K562 (cell line): ENCODE measurements around the gene ZFTA.

Experiments used
- E2F1 ChIP-seq: sonication (generic); formaldehyde crosslinking; IDR thresholded peaks from 2 replicates; pipeline ENCODE4 v1.8.1; 2023; ENCODE audit warnings: mild to moderate bottlenecking, missing genetic modification reagents, moderate library complexity
- ID3 ChIP-seq, 2 experiments: fragments of 250-450 bp in 1 of 2; fragments of 450-650 bp in 1 of 2; sonication (Bioruptor Pico) in 1 of 2; IDR thresholded peaks; 2 replicates each; pipeline versions ENCODE4 v1.6.1 to v1.8.0; 2016 to 2021; ENCODE audit warnings: mild to moderate bottlenecking in 2 of 2, moderate library complexity in 2 of 2, missing compliant biosample characterization in 1 of 2, missing genetic modification characterization in 1 of 2
- IRF9 ChIP-seq: fragments of 450-650 bp; IDR thresholded peaks from 2 replicates; pipeline ENCODE4 v1.6.1; 2016; ENCODE audit warnings: missing biosample characterization, missing genetic modification characterization
- NBN ChIP-seq: fragments of 450-650 bp; IDR thresholded peaks from 2 replicates; pipeline ENCODE4 v1.6.1; 2016; ENCODE audit warnings: low read depth, mild to moderate bottlenecking
- RBFOX2 ChIP-seq: fragments of 200-400 bp; formaldehyde crosslinking; IDR thresholded peaks from 2 replicates; pipeline ENCODE4 v1.6.1; 2017; ENCODE audit warnings: low read depth, mild to moderate bottlenecking, low read length, moderate library complexity
- SRF ChIP-seq, 2 experiments: fragments of 250-450, 450-650 bp in 1 of 2; sonication (Bioruptor Pico) in 1 of 2; sonication (generic) in 1 of 2; formaldehyde crosslinking; IDR thresholded peaks; 2 replicates each; pipeline versions ENCODE4 v1.5.0 to v1.5.1; 2020 to 2022; ENCODE audit warnings: mild to moderate bottlenecking in 1 of 2, missing genetic modification reagents in 1 of 2
- STAT5B ChIP-seq: fragments of 250-450 bp; sonication (Bioruptor Pico); IDR thresholded peaks from 2 replicates; pipeline ENCODE4 v1.8.0; 2021; ENCODE audit warnings: mild to moderate bottlenecking, inconsistent platforms
- TOE1 ChIP-seq, 2 experiments: fragments of 450-650 bp in 1 of 2; sonication (generic) in 1 of 2; formaldehyde crosslinking in 1 of 2; IDR thresholded peaks; 2 replicates each; pipeline versions ENCODE4 v1.7.1 to v1.8.0; 2016 to 2022; ENCODE audit warnings: borderline replicate concordance in 2 of 2, mild to moderate bottlenecking in 2 of 2, antibody characterized with exemption in 1 of 2, inconsistent platforms in 1 of 2, low read depth in 1 of 2, missing genetic modification reagents in 1 of 2, moderate library complexity in 1 of 2
- TF ChIP-seq, protein P1 (sequence below), 3 experiments: IDR thresholded peaks in 2 of 3; conservative IDR thresholded peaks in 1 of 3; 2 replicates each; pipeline ENCODE4 v1.5.1; 2011 to 2012; ENCODE audit warnings: low read length in 3 of 3, mild to moderate bottlenecking in 3 of 3, control low read depth in 2 of 3, improper control_type of control experiment in 1 of 3, inconsistent platforms in 1 of 3, low read depth in 1 of 3, mixed read lengths in 1 of 3, moderate library complexity in 1 of 3; ENCODE audit not compliant: insufficient read depth in 2 of 3
- TF ChIP-seq, protein P2 (sequence below): sonication (generic); formaldehyde crosslinking; IDR thresholded peaks from 2 replicates; pipeline ENCODE4 v1.8.0; 2022; ENCODE audit warnings: mild to moderate bottlenecking, missing genetic modification reagents
- TF ChIP-seq, protein P3 (sequence below): sonication (generic); formaldehyde crosslinking; IDR thresholded peaks from 2 replicates; pipeline ENCODE4 v1.8.1; 2022; ENCODE audit warnings: missing genetic modification reagents
- TF ChIP-seq, protein P4 (sequence below): fragments of 450-650 bp; IDR thresholded peaks from 2 replicates; pipeline ENCODE4 v1.6.1; 2016
- TF ChIP-seq, protein P5 (sequence below): fragments of 450-650 bp; formaldehyde crosslinking; IDR thresholded peaks from 2 replicates; pipeline ENCODE4 v1.4.0; 2020; ENCODE audit warnings: mild to moderate bottlenecking, mixed read lengths
- TF ChIP-seq, protein P6 (sequence below): sonication (generic); formaldehyde crosslinking; IDR thresholded peaks from 2 replicates; pipeline ENCODE4 v1.8.1; 2023; ENCODE audit warnings: mild to moderate bottlenecking, missing genetic modification reagents

DNA sequence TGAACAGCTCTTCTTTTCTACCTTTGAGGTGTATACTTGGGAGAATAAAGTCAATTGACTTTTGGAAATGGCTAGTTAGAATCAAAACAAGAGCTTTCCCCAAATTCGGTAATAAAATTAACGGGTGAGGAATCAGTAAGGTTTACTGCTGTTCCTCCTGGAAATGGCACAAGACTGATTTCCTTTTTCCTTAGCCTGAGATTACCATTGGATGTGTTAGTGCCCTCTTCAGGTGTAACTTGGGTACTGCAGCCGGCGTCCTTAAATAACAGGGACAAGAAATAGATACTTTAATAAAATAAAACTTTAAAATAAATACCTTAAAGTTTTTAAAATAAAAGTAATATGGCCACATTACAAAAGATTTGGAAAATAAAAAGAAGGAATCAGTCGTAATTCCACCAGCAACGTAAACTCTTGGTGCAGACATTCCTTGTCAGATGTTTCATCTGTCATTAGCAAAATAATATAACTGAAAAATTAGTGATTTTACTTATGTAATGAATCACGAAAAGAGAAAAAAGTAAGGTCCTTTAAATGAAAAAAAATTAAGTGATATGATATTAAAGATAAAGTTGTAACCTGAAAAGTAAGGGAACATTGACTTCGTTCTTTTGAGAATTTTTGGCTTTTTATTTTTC, 29.7 kb downstream of the ZFTA start:
- TF ChIP-seq, protein P1, sequence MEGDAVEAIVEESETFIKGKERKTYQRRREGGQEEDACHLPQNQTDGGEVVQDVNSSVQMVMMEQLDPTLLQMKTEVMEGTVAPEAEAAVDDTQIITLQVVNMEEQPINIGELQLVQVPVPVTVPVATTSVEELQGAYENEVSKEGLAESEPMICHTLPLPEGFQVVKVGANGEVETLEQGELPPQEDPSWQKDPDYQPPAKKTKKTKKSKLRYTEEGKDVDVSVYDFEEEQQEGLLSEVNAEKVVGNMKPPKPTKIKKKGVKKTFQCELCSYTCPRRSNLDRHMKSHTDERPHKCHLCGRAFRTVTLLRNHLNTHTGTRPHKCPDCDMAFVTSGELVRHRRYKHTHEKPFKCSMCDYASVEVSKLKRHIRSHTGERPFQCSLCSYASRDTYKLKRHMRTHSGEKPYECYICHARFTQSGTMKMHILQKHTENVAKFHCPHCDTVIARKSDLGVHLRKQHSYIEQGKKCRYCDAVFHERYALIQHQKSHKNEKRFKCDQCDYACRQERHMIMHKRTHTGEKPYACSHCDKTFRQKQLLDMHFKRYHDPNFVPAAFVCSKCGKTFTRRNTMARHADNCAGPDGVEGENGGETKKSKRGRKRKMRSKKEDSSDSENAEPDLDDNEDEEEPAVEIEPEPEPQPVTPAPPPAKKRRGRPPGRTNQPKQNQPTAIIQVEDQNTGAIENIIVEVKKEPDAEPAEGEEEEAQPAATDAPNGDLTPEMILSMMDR (IDR thresholded peaks at IDR 0.05 in 2 of 3, conservative IDR thresholded peaks at IDR 0.05 in 1 of 3; ENCODE audit: insufficient read depth in 2 of 3, low read depth in 1 of 3, low read length in 3 of 3): peak; percentile 70 to 88 (median 75)
- TF ChIP-seq NBN (no peak), RBFOX2 (no peak), TOE1 (IDR thresholded peaks at IDR 0.05; ENCODE audit: borderline replicate concordance) (no peak), TOE1 (CRISPR knock-in tag; IDR thresholded peaks at IDR 0.05; ENCODE audit: borderline replicate concordance, low read depth) (no peak), ID3 (CRISPR knock-in tag; IDR thresholded peaks at IDR 0.05) (no peak), ID3 (tag; IDR thresholded peaks at IDR 0.05) (no peak), E2F1 (CRISPR knock-in tag) (no peak), IRF9 (tag) (no peak), STAT5B (CRISPR knock-in tag) (no peak), SRF (CRISPR knock-in tag; IDR thresholded peaks at IDR 0.05) (no peak)
- TF ChIP-seq, protein P2, sequence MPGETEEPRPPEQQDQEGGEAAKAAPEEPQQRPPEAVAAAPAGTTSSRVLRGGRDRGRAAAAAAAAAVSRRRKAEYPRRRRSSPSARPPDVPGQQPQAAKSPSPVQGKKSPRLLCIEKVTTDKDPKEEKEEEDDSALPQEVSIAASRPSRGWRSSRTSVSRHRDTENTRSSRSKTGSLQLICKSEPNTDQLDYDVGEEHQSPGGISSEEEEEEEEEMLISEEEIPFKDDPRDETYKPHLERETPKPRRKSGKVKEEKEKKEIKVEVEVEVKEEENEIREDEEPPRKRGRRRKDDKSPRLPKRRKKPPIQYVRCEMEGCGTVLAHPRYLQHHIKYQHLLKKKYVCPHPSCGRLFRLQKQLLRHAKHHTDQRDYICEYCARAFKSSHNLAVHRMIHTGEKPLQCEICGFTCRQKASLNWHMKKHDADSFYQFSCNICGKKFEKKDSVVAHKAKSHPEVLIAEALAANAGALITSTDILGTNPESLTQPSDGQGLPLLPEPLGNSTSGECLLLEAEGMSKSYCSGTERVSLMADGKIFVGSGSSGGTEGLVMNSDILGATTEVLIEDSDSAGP (CRISPR knock-in tag): no peak
- TF ChIP-seq, protein P3, sequence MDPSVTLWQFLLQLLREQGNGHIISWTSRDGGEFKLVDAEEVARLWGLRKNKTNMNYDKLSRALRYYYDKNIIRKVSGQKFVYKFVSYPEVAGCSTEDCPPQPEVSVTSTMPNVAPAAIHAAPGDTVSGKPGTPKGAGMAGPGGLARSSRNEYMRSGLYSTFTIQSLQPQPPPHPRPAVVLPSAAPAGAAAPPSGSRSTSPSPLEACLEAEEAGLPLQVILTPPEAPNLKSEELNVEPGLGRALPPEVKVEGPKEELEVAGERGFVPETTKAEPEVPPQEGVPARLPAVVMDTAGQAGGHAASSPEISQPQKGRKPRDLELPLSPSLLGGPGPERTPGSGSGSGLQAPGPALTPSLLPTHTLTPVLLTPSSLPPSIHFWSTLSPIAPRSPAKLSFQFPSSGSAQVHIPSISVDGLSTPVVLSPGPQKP (CRISPR knock-in tag): no peak
- TF ChIP-seq, protein P4, sequence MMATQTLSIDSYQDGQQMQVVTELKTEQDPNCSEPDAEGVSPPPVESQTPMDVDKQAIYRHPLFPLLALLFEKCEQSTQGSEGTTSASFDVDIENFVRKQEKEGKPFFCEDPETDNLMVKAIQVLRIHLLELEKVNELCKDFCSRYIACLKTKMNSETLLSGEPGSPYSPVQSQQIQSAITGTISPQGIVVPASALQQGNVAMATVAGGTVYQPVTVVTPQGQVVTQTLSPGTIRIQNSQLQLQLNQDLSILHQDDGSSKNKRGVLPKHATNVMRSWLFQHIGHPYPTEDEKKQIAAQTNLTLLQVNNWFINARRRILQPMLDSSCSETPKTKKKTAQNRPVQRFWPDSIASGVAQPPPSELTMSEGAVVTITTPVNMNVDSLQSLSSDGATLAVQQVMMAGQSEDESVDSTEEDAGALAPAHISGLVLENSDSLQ: no peak
- TF ChIP-seq, protein P5, sequence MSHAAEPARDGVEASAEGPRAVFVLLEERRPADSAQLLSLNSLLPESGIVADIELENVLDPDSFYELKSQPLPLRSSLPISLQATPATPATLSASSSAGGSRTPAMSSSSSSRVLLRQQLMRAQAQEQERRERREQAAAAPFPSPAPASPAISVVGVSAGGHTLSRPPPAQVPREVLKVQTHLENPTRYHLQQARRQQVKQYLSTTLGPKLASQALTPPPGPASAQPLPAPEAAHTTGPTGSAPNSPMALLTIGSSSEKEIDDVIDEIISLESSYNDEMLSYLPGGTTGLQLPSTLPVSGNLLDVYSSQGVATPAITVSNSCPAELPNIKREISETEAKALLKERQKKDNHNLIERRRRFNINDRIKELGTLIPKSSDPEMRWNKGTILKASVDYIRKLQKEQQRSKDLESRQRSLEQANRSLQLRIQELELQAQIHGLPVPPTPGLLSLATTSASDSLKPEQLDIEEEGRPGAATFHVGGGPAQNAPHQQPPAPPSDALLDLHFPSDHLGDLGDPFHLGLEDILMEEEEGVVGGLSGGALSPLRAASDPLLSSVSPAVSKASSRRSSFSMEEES: no peak
- TF ChIP-seq, protein P6, sequence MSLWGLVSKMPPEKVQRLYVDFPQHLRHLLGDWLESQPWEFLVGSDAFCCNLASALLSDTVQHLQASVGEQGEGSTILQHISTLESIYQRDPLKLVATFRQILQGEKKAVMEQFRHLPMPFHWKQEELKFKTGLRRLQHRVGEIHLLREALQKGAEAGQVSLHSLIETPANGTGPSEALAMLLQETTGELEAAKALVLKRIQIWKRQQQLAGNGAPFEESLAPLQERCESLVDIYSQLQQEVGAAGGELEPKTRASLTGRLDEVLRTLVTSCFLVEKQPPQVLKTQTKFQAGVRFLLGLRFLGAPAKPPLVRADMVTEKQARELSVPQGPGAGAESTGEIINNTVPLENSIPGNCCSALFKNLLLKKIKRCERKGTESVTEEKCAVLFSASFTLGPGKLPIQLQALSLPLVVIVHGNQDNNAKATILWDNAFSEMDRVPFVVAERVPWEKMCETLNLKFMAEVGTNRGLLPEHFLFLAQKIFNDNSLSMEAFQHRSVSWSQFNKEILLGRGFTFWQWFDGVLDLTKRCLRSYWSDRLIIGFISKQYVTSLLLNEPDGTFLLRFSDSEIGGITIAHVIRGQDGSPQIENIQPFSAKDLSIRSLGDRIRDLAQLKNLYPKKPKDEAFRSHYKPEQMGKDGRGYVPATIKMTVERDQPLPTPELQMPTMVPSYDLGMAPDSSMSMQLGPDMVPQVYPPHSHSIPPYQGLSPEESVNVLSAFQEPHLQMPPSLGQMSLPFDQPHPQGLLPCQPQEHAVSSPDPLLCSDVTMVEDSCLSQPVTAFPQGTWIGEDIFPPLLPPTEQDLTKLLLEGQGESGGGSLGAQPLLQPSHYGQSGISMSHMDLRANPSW (CRISPR knock-in tag): no peak
